WTC11 (cell line): ENCODE data around the gene PLEKHO2. TPM values are rescaled to one million over a fixed set of nuclear protein-coding genes. Genes with fewer than 3 reads are reported as not detected.

Experiments
- ATAC-seq: fragments of 200-7000 bp; cut with Tn5 transposase; 2 replicates; pipeline ENCODE4 v1.10.0; 2021; ENCODE audit warnings: mild to moderate bottlenecking, moderate library complexity
- CTCF ChIA-PET: fragments of 300-600 bp; sonication (Branson Sonifier 250); formaldehyde crosslinking; loops from one replicate; lab custom pipeline; 2021; ENCODE audit warnings: antibody characterized with exemption; lab: Charles Lee
- POLR2A ChIA-PET: fragments of 350-600 bp; sonication (Branson Sonifier 250); formaldehyde crosslinking; loops from one replicate; lab custom pipeline; 2021; ENCODE audit warnings: antibody characterized with exemption; lab: Charles Lee
- DNase-seq: peaks from one replicate; pipeline ENCODE4 v3.0.0; 2021; ENCODE audit warnings: low spot score
- H3K27ac Mint-ChIP-seq: 2 replicates; pipeline ENCODE4 v1.8.0; 2021; ENCODE audit warnings: mixed read lengths
- H3K27me3 Mint-ChIP-seq: 2 replicates; pipeline ENCODE4 v1.8.0; 2021; ENCODE audit warnings: low read depth, mild to moderate bottlenecking, moderate library complexity, mixed read lengths
- H3K36me3 Mint-ChIP-seq: 2 replicates; pipeline ENCODE4 v1.8.0; 2021; ENCODE audit warnings: mixed read lengths
- H3K4me1 Mint-ChIP-seq: 2 replicates; pipeline ENCODE4 v1.8.0; 2022; ENCODE audit warnings: mixed read lengths
- H3K4me3 Mint-ChIP-seq: 2 replicates; pipeline ENCODE4 v1.8.0; 2021; ENCODE audit warnings: mild to moderate bottlenecking, moderate library complexity, mixed read lengths
- H3K9me3 Mint-ChIP-seq: 2 replicates; pipeline ENCODE4 v1.8.0; 2021; ENCODE audit warnings: mixed read lengths
- ESRRA ChIP-seq: sonication (generic); formaldehyde crosslinking; IDR thresholded peaks from 2 replicates; pipeline ENCODE4 v1.8.1; 2022; ENCODE audit warnings: mild to moderate bottlenecking, missing genetic modification reagents, borderline replicate concordance
- NFATC4 ChIP-seq: fragments of 250-450 bp; sonication (Bioruptor Pico); IDR thresholded peaks from 2 replicates; pipeline ENCODE4 v1.9.0; 2021; ENCODE audit warnings: mild to moderate bottlenecking
- NR3C1 ChIP-seq: sonication (generic); formaldehyde crosslinking; conservative IDR thresholded peaks from 2 replicates; pipeline ENCODE4 v1.8.1; 2023; ENCODE audit warnings: low read depth, mild to moderate bottlenecking, missing genetic modification reagents
- SMAD3 ChIP-seq: sonication (generic); formaldehyde crosslinking; IDR thresholded peaks from 2 replicates; pipeline ENCODE4 v1.8.0; 2022; ENCODE audit warnings: missing genetic modification reagents, mild to moderate bottlenecking, borderline replicate concordance
- SOX15 ChIP-seq: fragments of 250-450 bp; sonication (Bioruptor Pico); IDR thresholded peaks from 2 replicates; pipeline ENCODE4 v1.9.0; 2021; ENCODE audit warnings: mild to moderate bottlenecking
- USF1 ChIP-seq: sonication (generic); formaldehyde crosslinking; IDR thresholded peaks from 2 replicates; pipeline ENCODE4 v1.8.0; 2022; ENCODE audit warnings: mild to moderate bottlenecking, missing genetic modification reagents
- ZNF121 ChIP-seq: sonication (generic); formaldehyde crosslinking; IDR thresholded peaks from 2 replicates; pipeline ENCODE4 v1.8.0; 2023; ENCODE audit warnings: missing genetic modification reagents
- ZNF532 ChIP-seq: fragments of 250-450 bp; sonication (Bioruptor Pico); IDR thresholded peaks from 2 replicates; pipeline ENCODE4 v1.9.0; 2021; ENCODE audit warnings: mild to moderate bottlenecking, borderline replicate concordance
- total RNA-seq: library from RNA; stranded (reverse); gene quantifications from 3 replicates; pipeline ENCODE4 v1.2.3, GENCODE V29; 2021
- TF ChIP-seq, protein P1 (sequence below): sonication (generic); formaldehyde crosslinking; IDR thresholded peaks from 2 replicates; pipeline ENCODE4 v1.8.1; 2023; ENCODE audit warnings: mild to moderate bottlenecking, missing genetic modification reagents, moderate library complexity
- TF ChIP-seq, protein P2 (sequence below): sonication (generic); formaldehyde crosslinking; IDR thresholded peaks from 2 replicates; pipeline ENCODE4 v1.8.1; 2022; ENCODE audit warnings: low read depth, missing genetic modification reagents, borderline replicate concordance
- TF ChIP-seq, protein P3 (sequence below): sonication (generic); formaldehyde crosslinking; IDR thresholded peaks from 2 replicates; pipeline ENCODE4 v1.8.1; 2023; ENCODE audit warnings: mild to moderate bottlenecking, missing genetic modification reagents
- TF ChIP-seq, protein P4 (sequence below): sonication (generic); formaldehyde crosslinking; IDR thresholded peaks from 2 replicates; pipeline ENCODE4 v1.8.0; 2023; ENCODE audit warnings: mild to moderate bottlenecking, missing genetic modification reagents

Gene PLEKHO2
- total RNA-seq, 1 experiment from 2014 or later, result 22.1 TPM

DNA sequence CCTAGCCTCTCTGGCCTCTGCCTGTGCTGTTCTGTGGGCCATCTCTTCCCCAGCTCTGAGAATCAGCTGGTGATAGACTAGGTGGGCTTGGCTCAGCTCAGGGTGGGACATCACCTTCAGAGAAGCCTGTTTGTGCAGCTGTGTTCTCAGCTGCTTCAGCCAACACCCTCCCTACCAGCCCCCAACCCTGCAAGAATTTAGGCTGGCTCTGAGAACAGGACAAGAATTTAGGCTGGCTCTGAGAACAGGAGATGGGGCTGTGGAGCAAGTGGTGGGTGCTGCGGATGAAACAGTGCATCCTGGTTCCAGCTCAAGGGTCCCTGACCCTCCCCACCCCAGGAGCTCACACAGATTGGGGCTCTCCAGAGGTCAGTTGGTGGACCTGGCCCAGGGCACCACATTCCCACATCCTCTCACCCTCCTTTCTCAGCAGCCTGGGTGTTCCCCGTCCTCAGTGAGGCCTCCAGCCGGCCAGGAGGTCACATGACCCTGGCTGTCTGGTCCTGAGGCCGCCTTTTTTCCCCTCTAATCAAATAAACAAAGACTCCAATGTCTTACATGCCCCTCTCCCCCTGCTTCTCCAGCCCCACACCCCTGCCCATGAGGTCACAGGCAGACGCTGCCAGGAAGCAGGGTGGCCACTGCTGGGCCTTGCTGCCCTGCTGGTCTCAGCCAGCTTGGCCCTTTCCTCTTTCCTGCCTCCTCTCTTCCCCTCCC, 14.9 kb downstream of the PLEKHO2 start:
- Mint-ChIP-seq H3K9me3 (no peaks in the 10 kb centered on the region), H3K4me3 (no peak overlapping the region), H3K27me3 (no peaks in the 10 kb centered on the region), H3K4me1 (peaks cover 45% of the 10 kb centered on the region), H3K27ac (peak overlapping the region; percentile 77), H3K36me3 (peaks cover 52% of the 10 kb centered on the region)
- ChIA-PET POLR2A (no interaction called here), CTCF (interaction anchor here (0.5 to 1.8 kb wide), 7 partner anchors 9 to 152 kb away, joined by 3 to 7 read pairs (median 4); no protein-coding TSS in a partner anchor)
- ATAC-seq, result peak; percentile 29
- DNase-seq, result no peak
- TF ChIP-seq ESRRA (no peak), NR3C1 (CRISPR knock-in tag) (no peak), USF1 (peak; percentile 64), ZNF532 (CRISPR knock-in tag) (no peak), SMAD3 (CRISPR knock-in tag) (no peak), NFATC4 (CRISPR knock-in tag) (no peak)
- TF ChIP-seq, protein P1, sequence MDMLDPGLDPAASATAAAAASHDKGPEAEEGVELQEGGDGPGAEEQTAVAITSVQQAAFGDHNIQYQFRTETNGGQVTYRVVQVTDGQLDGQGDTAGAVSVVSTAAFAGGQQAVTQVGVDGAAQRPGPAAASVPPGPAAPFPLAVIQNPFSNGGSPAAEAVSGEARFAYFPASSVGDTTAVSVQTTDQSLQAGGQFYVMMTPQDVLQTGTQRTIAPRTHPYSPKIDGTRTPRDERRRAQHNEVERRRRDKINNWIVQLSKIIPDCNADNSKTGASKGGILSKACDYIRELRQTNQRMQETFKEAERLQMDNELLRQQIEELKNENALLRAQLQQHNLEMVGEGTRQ (CRISPR knock-in tag), result peak; percentile 78
- TF ChIP-seq, protein P2, sequence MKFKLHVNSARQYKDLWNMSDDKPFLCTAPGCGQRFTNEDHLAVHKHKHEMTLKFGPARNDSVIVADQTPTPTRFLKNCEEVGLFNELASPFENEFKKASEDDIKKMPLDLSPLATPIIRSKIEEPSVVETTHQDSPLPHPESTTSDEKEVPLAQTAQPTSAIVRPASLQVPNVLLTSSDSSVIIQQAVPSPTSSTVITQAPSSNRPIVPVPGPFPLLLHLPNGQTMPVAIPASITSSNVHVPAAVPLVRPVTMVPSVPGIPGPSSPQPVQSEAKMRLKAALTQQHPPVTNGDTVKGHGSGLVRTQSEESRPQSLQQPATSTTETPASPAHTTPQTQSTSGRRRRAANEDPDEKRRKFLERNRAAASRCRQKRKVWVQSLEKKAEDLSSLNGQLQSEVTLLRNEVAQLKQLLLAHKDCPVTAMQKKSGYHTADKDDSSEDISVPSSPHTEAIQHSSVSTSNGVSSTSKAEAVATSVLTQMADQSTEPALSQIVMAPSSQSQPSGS (CRISPR knock-in tag), result no peak

DNA sequence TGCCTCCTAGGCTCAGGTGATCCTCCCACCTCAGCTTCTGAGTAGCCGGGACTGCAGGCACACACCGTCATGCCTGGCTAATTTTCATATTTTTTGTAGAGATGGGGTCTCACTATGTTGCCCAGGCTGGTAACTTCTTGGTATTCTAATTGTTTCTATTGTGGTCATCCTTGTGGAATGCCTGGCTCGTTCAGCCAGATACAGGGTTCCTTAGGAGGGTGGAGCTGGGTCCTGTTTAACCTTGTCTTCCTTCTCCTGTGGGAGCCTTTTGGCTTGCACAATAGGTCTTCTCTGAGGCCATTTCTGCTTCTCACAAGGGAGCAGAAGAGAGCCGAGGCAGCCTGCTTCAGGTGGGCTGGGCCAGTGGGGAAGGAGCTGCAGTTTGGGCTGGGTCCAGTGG, 15.7 kb downstream of the PLEKHO2 start:
- H3K4me1 Mint-ChIP-seq, result peaks cover 46% of the 10 kb centered on the region
- POLR2A ChIA-PET, result no interaction called here
- TF ChIP-seq, protein P3, sequence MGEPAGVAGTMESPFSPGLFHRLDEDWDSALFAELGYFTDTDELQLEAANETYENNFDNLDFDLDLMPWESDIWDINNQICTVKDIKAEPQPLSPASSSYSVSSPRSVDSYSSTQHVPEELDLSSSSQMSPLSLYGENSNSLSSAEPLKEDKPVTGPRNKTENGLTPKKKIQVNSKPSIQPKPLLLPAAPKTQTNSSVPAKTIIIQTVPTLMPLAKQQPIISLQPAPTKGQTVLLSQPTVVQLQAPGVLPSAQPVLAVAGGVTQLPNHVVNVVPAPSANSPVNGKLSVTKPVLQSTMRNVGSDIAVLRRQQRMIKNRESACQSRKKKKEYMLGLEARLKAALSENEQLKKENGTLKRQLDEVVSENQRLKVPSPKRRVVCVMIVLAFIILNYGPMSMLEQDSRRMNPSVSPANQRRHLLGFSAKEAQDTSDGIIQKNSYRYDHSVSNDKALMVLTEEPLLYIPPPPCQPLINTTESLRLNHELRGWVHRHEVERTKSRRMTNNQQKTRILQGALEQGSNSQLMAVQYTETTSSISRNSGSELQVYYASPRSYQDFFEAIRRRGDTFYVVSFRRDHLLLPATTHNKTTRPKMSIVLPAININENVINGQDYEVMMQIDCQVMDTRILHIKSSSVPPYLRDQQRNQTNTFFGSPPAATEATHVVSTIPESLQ, result no peak
- TF ChIP-seq ZNF121, result peak; percentile 82
- TF ChIP-seq, all 79 proteins: peak for 1
- no peak for DNase-seq
- ATAC-seq, result no peak
- H3K36me3 Mint-ChIP-seq, result peaks cover 47% of the 10 kb centered on the region
- H3K4me3 Mint-ChIP-seq, result no peak overlapping the region
- CTCF ChIA-PET, result interaction anchor here (0.5 to 1.8 kb wide), 4 partner anchors 22 to 47 kb away, joined by 3 to 4 read pairs (median 4); no protein-coding TSS in a partner anchor
- no peaks in the 10 kb centered on the region for H3K9me3 Mint-ChIP-seq
- H3K27me3 Mint-ChIP-seq, result no peaks in the 10 kb centered on the region
- peak overlapping the region; percentile 76; the same call in 1 of the 2 replicates for H3K27ac Mint-ChIP-seq

- peaks cover 49% of the 10 kb centered on the region for H3K36me3 Mint-ChIP-seq
- H3K4me1 Mint-ChIP-seq, result peaks cover 50% of the 10 kb centered on the region
- ATAC-seq (no peak), DNase-seq (no peak)
- no peaks in the 10 kb centered on the region for H3K9me3 Mint-ChIP-seq
- no peaks in the 10 kb centered on the region for H3K27me3 Mint-ChIP-seq
- H3K4me3 Mint-ChIP-seq, result no peak overlapping the region
- POLR2A ChIA-PET, result no interaction called here
- TF ChIP-seq, protein P4, sequence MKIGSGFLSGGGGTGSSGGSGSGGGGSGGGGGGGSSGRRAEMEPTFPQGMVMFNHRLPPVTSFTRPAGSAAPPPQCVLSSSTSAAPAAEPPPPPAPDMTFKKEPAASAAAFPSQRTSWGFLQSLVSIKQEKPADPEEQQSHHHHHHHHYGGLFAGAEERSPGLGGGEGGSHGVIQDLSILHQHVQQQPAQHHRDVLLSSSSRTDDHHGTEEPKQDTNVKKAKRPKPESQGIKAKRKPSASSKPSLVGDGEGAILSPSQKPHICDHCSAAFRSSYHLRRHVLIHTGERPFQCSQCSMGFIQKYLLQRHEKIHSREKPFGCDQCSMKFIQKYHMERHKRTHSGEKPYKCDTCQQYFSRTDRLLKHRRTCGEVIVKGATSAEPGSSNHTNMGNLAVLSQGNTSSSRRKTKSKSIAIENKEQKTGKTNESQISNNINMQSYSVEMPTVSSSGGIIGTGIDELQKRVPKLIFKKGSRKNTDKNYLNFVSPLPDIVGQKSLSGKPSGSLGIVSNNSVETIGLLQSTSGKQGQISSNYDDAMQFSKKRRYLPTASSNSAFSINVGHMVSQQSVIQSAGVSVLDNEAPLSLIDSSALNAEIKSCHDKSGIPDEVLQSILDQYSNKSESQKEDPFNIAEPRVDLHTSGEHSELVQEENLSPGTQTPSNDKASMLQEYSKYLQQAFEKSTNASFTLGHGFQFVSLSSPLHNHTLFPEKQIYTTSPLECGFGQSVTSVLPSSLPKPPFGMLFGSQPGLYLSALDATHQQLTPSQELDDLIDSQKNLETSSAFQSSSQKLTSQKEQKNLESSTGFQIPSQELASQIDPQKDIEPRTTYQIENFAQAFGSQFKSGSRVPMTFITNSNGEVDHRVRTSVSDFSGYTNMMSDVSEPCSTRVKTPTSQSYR (CRISPR knock-in tag), result no peak
- no peak for TF ChIP-seq SOX15 (CRISPR knock-in tag)
- TF ChIP-seq, protein P1 (CRISPR knock-in tag), result no peak
- CTCF ChIA-PET, result interaction anchor here (0.5 to 1.8 kb wide), 2 partner anchors 25 to 36 kb away, joined by 3 to 4 read pairs; no protein-coding TSS in a partner anchor
- peak overlapping the region; percentile 76 for H3K27ac Mint-ChIP-seq
These were observed 16.4 kb downstream of the PLEKHO2 start for GRCh38 chr15:64858021-64858575.
